GM10847 (cell line): ENCODE measurements around the gene TAS2R3.

Experiments used
- POLR2A ChIP-seq: IDR thresholded peaks from 2 replicates; pipeline ENCODE4 v1.6.1; 2011; ENCODE audit not compliant: insufficient read length; ENCODE audit errors: extremely low read depth

Gene TAS2R3

GRCh38 chr7:141763797-141764196, at the start of gene TAS2R3:
Gene TAS2R3 (plus strand): TSS chr7:141764097. CDS start chr7:141764159, 62 bp downstream.
- no peak for TF ChIP-seq POLR2A

GRCh38 chr7:141714571-141714970, 49.3 kb upstream of the TAS2R3 start:
- no peak for TF ChIP-seq POLR2A

GRCh38 chr7:141715018-141715417, 48.9 kb upstream of the TAS2R3 start:
- no peak for TF ChIP-seq POLR2A

- TF ChIP-seq POLR2A: no peak
Measured at GRCh38 chr7:141715794-141716689, 47.9 kb upstream of the TAS2R3 start.

GRCh38 chr7:141717450-141717849, 46.4 kb upstream of the TAS2R3 start:
- TF ChIP-seq POLR2A: no peak

- no peak for TF ChIP-seq POLR2A
Measured at GRCh38 chr7:141722529-141722928, 41.4 kb upstream of the TAS2R3 start.

- no peak for TF ChIP-seq POLR2A
Measured at GRCh38 chr7:141729020-141729419, 34.9 kb upstream of the TAS2R3 start.

- TF ChIP-seq POLR2A: no peak
Measured at GRCh38 chr7:141731476-141732149, 32.3 kb upstream of the TAS2R3 start.

GRCh38 chr7:141737118-141737835, 26.6 kb upstream of the TAS2R3 start:
- TF ChIP-seq POLR2A: no peak

- peak; percentile 87 for TF ChIP-seq POLR2A
Measured at GRCh38 chr7:141737836-141738591, 25.9 kb upstream of the TAS2R3 start, which contains the start of gene SSBP1. Gene SSBP1 (plus strand): TSS chr7:141738358. CDS start chr7:141739167, 809 bp downstream.

- TF ChIP-seq POLR2A: no peak
Measured at GRCh38 chr7:141738592-141739013, 25.3 kb upstream of the TAS2R3 start.

GRCh38 chr7:141739250-141739649, 24.6 kb upstream of the TAS2R3 start:
- no peak for TF ChIP-seq POLR2A

- TF ChIP-seq POLR2A: no peak
Measured at GRCh38 chr7:141742229-141742628, 21.7 kb upstream of the TAS2R3 start.

GRCh38 chr7:141744131-141744530, 19.8 kb upstream of the TAS2R3 start:
- TF ChIP-seq POLR2A: no peak

- no peak for TF ChIP-seq POLR2A
Measured at GRCh38 chr7:141748396-141748795, 15.5 kb upstream of the TAS2R3 start.
